HEK293 (cell line): ENCODE measurements around the gene OGFOD2.

Experiments
- CTCF ChIP-seq: fragments of 450-650 bp; formaldehyde crosslinking; IDR thresholded peaks from 2 replicates; pipeline ENCODE4 v1.5.1; 2016; ENCODE audit warnings: missing biosample characterization, missing genetic modification characterization
- WT1 ChIP-seq: fragments of 450-650 bp; formaldehyde crosslinking; IDR thresholded peaks from 2 replicates; pipeline ENCODE4 v1.5.1; 2016; ENCODE audit warnings: missing biosample characterization, missing genetic modification characterization
- ZNF24 ChIP-seq: fragments of 450-650 bp; formaldehyde crosslinking; IDR thresholded peaks from 2 replicates; pipeline ENCODE4 v1.5.1; 2016; ENCODE audit warnings: missing biosample characterization, missing genetic modification characterization
- TF ChIP-seq, protein P1 (sequence below): fragments of 450-650 bp; formaldehyde crosslinking; IDR thresholded peaks from 2 replicates; pipeline ENCODE4 v1.5.1; 2016; ENCODE audit warnings: missing biosample characterization, missing genetic modification characterization

- no peak for TF ChIP-seq CTCF (tag by site-specific recombination)
- TF ChIP-seq WT1 (tag by site-specific recombination), result no peak
- TF ChIP-seq, protein P1, sequence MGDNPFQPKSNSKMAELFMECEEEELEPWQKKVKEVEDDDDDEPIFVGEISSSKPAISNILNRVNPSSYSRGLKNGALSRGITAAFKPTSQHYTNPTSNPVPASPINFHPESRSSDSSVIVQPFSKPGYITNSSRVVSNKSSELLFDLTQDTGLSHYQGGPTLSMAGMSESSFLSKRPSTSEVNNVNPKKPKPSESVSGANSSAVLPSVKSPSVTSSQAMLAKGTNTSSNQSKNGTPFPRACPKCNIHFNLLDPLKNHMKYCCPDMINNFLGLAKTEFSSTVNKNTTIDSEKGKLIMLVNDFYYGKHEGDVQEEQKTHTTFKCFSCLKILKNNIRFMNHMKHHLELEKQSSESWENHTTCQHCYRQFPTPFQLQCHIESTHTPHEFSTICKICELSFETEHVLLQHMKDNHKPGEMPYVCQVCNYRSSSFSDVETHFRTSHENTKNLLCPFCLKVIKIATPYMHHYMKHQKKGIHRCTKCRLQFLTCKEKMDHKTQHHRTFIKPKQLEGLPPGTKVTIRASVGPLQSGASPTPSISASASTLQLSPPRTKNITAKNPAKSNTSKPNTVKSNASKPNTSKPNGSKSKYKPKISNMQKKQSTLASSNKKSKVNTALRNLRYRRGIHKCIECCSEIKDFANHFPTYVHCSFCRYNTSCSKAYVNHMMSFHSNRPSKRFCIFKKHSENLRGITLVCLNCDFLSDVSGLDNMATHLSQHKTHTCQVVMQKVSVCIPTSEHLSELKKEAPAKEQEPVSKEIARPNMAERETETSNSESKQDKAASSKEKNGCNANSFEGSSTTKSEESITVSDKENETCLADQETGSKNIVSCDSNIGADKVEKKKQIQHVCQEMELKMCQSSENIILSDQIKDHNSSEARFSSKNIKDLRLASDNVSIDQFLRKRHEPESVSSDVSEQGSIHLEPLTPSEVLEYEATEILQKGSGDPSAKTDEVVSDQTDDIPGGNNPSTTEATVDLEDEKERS (tag by site-specific recombination), result no peak
- TF ChIP-seq ZNF24 (tag by site-specific recombination), result no peak
Observed at GRCh38 chr12:122979001-122979907, 4.2 kb downstream of the OGFOD2 start.
